WTC11 (cell line): ENCODE data around the gene RHOU. TPM values are rescaled to one million over a fixed set of nuclear protein-coding genes. Genes with fewer than 3 reads are reported as not detected.

Experiments used
- ATAC-seq: fragments of 200-7000 bp; cut with Tn5 transposase; 2 replicates; pipeline ENCODE4 v1.10.0; 2021; ENCODE audit warnings: mild to moderate bottlenecking, moderate library complexity
- CTCF ChIA-PET: fragments of 300-600 bp; sonication (Branson Sonifier 250); formaldehyde crosslinking; loops from one replicate; lab custom pipeline; 2021; ENCODE audit warnings: antibody characterized with exemption; lab: Charles Lee
- POLR2A ChIA-PET: fragments of 350-600 bp; sonication (Branson Sonifier 250); formaldehyde crosslinking; loops from one replicate; lab custom pipeline; 2021; ENCODE audit warnings: antibody characterized with exemption; lab: Charles Lee
- DNase-seq: peaks from one replicate; pipeline ENCODE4 v3.0.0; 2021; ENCODE audit warnings: low spot score
- H3K27ac Mint-ChIP-seq: 2 replicates; pipeline ENCODE4 v1.8.0; 2021; ENCODE audit warnings: mixed read lengths
- H3K27me3 Mint-ChIP-seq: 2 replicates; pipeline ENCODE4 v1.8.0; 2021; ENCODE audit warnings: low read depth, mild to moderate bottlenecking, moderate library complexity, mixed read lengths
- H3K36me3 Mint-ChIP-seq: 2 replicates; pipeline ENCODE4 v1.8.0; 2021; ENCODE audit warnings: mixed read lengths
- H3K4me1 Mint-ChIP-seq: 2 replicates; pipeline ENCODE4 v1.8.0; 2022; ENCODE audit warnings: mixed read lengths
- H3K4me3 Mint-ChIP-seq: 2 replicates; pipeline ENCODE4 v1.8.0; 2021; ENCODE audit warnings: mild to moderate bottlenecking, moderate library complexity, mixed read lengths
- H3K9me3 Mint-ChIP-seq: 2 replicates; pipeline ENCODE4 v1.8.0; 2021; ENCODE audit warnings: mixed read lengths
- ATF1 ChIP-seq: sonication (generic); formaldehyde crosslinking; IDR thresholded peaks from 2 replicates; pipeline ENCODE4 v1.8.1; 2023; ENCODE audit warnings: mild to moderate bottlenecking, moderate library complexity, missing genetic modification reagents
- CREB1 ChIP-seq: sonication (generic); formaldehyde crosslinking; IDR thresholded peaks from 2 replicates; pipeline ENCODE4 v1.8.0; 2023; ENCODE audit warnings: mild to moderate bottlenecking, missing genetic modification reagents
- FOXP1 ChIP-seq: sonication (generic); formaldehyde crosslinking; IDR thresholded peaks from 2 replicates; pipeline ENCODE4 v1.8.0; 2022; ENCODE audit warnings: missing genetic modification reagents, mild to moderate bottlenecking, moderate library complexity, borderline replicate concordance
- JAZF1 ChIP-seq: fragments of 250-450 bp; sonication (Bioruptor Pico); IDR thresholded peaks from 2 replicates; pipeline ENCODE4 v1.9.0; 2021; ENCODE audit warnings: moderate library complexity, mild to moderate bottlenecking, inconsistent platforms
- NFYB ChIP-seq: sonication (generic); formaldehyde crosslinking; conservative IDR thresholded peaks from 2 replicates; pipeline ENCODE4 v1.8.0; 2022; ENCODE audit warnings: low read depth, missing genetic modification reagents
- PRRX2 ChIP-seq: fragments of 250-450 bp; sonication (Bioruptor Pico); IDR thresholded peaks from 2 replicates; pipeline ENCODE4 v1.8.0; 2021; ENCODE audit warnings: mild to moderate bottlenecking
- TCF7 ChIP-seq: sonication (generic); formaldehyde crosslinking; IDR thresholded peaks from 2 replicates; pipeline ENCODE4 v1.8.0; 2022; ENCODE audit warnings: mild to moderate bottlenecking, low read depth, missing genetic modification reagents, moderate library complexity
- TEAD4 ChIP-seq: sonication (generic); formaldehyde crosslinking; IDR thresholded peaks from 2 replicates; pipeline ENCODE4 v1.8.0; 2022; ENCODE audit warnings: mild to moderate bottlenecking, missing genetic modification reagents
- ZNF121 ChIP-seq: sonication (generic); formaldehyde crosslinking; IDR thresholded peaks from 2 replicates; pipeline ENCODE4 v1.8.0; 2023; ENCODE audit warnings: missing genetic modification reagents
- ZNF138 ChIP-seq: sonication (generic); formaldehyde crosslinking; conservative IDR thresholded peaks from 2 replicates; pipeline ENCODE4 v1.8.1; 2022; ENCODE audit warnings: mild to moderate bottlenecking, moderate library complexity, missing genetic modification reagents
- ZNF232 ChIP-seq: sonication (generic); formaldehyde crosslinking; IDR thresholded peaks from 2 replicates; pipeline ENCODE4 v1.8.0; 2022; ENCODE audit warnings: mild to moderate bottlenecking, missing genetic modification reagents
- ZNF416 ChIP-seq: fragments of 250-450 bp; sonication (Bioruptor Pico); IDR thresholded peaks from 2 replicates; pipeline ENCODE4 v1.9.0; 2021; ENCODE audit warnings: mild to moderate bottlenecking, inconsistent platforms
- total RNA-seq: library from RNA; stranded (reverse); gene quantifications from 3 replicates; pipeline ENCODE4 v1.2.3, GENCODE V29; 2021
- TF ChIP-seq, protein P1 (sequence below): sonication (generic); formaldehyde crosslinking; IDR thresholded peaks from 2 replicates; pipeline ENCODE4 v1.8.1; 2023; ENCODE audit warnings: mild to moderate bottlenecking, missing genetic modification reagents, borderline replicate concordance
- TF ChIP-seq, protein P2 (sequence below): fragments of 250-450 bp; sonication (Bioruptor Pico); IDR thresholded peaks from 2 replicates; pipeline ENCODE4 v1.9.0; 2021; ENCODE audit warnings: mild to moderate bottlenecking
- TF ChIP-seq, protein P3 (sequence below): sonication (generic); formaldehyde crosslinking; IDR thresholded peaks from 2 replicates; pipeline ENCODE4 v1.8.0; 2023; ENCODE audit warnings: mild to moderate bottlenecking, missing genetic modification reagents
- TF ChIP-seq, protein P4 (sequence below): fragments of 250-450 bp; sonication (Bioruptor Pico); IDR thresholded peaks from 2 replicates; pipeline ENCODE4 v1.8.0; 2021; ENCODE audit warnings: mild to moderate bottlenecking
- TF ChIP-seq, protein P5 (sequence below): sonication (generic); formaldehyde crosslinking; IDR thresholded peaks from 2 replicates; pipeline ENCODE4 v1.8.0; 2022; ENCODE audit warnings: mild to moderate bottlenecking, missing genetic modification reagents
- TF ChIP-seq, protein P6 (sequence below): fragments of 250-450 bp; sonication (Bioruptor Pico); IDR thresholded peaks from 2 replicates; pipeline ENCODE4 v1.9.0; 2021; ENCODE audit warnings: moderate library complexity, mild to moderate bottlenecking, inconsistent platforms, borderline replicate concordance
- TF ChIP-seq, protein P7 (sequence below): sonication (generic); formaldehyde crosslinking; conservative IDR thresholded peaks from 2 replicates; pipeline ENCODE4 v1.8.1; 2023; ENCODE audit warnings: mild to moderate bottlenecking, low read depth, missing genetic modification reagents, moderate library complexity
- TF ChIP-seq, protein P8 (sequence below): fragments of 250-450 bp; sonication (Bioruptor Pico); conservative IDR thresholded peaks from 2 replicates; pipeline ENCODE4 v1.9.0; 2021; ENCODE audit warnings: mild to moderate bottlenecking

Gene RHOU
- total RNA-seq, 1 experiment from 2014 or later = 6.0 TPM

DNA sequence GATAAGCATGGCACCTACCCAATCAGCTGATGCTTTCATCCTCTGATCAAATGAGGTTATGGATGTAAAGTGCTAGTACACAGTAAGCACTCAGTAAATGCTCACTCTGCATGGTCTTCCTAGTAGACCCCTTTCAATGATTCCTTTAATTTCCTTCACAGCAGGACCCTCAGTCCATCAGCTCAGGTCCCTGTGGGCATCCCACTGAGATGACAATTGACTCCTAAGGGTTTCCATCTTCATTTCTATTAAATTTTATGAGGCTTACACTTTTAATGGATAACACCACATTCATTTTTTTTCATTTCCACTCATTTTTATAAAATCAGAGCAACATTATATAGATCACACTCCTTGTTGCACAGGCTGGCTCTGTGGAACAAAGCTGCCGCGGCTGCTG, 12.8 kb downstream of the RHOU start:
- DNase-seq = no peak
- Mint-ChIP-seq H3K9me3 (no peaks in the 10 kb centered on the region), H3K36me3 (peaks cover 14% of the 10 kb centered on the region), H3K27me3 (no peaks in the 10 kb centered on the region), H3K4me3 (no peak overlapping the region), H3K4me1 (peaks cover 6% of the 10 kb centered on the region; the same call in 1 of the 2 replicates), H3K27ac (no peak overlapping the region)
- POLR2A ChIA-PET = no interaction called here
- CTCF ChIA-PET = interaction anchor here (1.2 kb wide), 1 partner anchor 12 kb away, joined by 3 read pairs; the partner anchor contains the start of gene RHOU
- no peak for ATAC-seq
- TF ChIP-seq, protein P1, sequence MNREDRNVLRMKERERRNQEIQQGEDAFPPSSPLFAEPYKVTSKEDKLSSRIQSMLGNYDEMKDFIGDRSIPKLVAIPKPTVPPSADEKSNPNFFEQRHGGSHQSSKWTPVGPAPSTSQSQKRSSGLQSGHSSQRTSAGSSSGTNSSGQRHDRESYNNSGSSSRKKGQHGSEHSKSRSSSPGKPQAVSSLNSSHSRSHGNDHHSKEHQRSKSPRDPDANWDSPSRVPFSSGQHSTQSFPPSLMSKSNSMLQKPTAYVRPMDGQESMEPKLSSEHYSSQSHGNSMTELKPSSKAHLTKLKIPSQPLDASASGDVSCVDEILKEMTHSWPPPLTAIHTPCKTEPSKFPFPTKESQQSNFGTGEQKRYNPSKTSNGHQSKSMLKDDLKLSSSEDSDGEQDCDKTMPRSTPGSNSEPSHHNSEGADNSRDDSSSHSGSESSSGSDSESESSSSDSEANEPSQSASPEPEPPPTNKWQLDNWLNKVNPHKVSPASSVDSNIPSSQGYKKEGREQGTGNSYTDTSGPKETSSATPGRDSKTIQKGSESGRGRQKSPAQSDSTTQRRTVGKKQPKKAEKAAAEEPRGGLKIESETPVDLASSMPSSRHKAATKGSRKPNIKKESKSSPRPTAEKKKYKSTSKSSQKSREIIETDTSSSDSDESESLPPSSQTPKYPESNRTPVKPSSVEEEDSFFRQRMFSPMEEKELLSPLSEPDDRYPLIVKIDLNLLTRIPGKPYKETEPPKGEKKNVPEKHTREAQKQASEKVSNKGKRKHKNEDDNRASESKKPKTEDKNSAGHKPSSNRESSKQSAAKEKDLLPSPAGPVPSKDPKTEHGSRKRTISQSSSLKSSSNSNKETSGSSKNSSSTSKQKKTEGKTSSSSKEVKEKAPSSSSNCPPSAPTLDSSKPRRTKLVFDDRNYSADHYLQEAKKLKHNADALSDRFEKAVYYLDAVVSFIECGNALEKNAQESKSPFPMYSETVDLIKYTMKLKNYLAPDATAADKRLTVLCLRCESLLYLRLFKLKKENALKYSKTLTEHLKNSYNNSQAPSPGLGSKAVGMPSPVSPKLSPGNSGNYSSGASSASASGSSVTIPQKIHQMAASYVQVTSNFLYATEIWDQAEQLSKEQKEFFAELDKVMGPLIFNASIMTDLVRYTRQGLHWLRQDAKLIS = no peak
- TF ChIP-seq ZNF121 (no peak), ZNF416 (CRISPR knock-in tag) (no peak), ZNF138 (CRISPR knock-in tag) (no peak), PRRX2 (CRISPR knock-in tag) (no peak), ATF1 (CRISPR knock-in tag) (no peak), JAZF1 (CRISPR knock-in tag) (no peak), NFYB (CRISPR knock-in tag) (no peak), ZNF232 (no peak), TCF7 (CRISPR knock-in tag) (no peak)
- TF ChIP-seq, protein P2, sequence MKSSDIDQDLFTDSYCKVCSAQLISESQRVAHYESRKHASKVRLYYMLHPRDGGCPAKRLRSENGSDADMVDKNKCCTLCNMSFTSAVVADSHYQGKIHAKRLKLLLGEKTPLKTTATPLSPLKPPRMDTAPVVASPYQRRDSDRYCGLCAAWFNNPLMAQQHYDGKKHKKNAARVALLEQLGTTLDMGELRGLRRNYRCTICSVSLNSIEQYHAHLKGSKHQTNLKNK = no peak
- TF ChIP-seq, protein P3, sequence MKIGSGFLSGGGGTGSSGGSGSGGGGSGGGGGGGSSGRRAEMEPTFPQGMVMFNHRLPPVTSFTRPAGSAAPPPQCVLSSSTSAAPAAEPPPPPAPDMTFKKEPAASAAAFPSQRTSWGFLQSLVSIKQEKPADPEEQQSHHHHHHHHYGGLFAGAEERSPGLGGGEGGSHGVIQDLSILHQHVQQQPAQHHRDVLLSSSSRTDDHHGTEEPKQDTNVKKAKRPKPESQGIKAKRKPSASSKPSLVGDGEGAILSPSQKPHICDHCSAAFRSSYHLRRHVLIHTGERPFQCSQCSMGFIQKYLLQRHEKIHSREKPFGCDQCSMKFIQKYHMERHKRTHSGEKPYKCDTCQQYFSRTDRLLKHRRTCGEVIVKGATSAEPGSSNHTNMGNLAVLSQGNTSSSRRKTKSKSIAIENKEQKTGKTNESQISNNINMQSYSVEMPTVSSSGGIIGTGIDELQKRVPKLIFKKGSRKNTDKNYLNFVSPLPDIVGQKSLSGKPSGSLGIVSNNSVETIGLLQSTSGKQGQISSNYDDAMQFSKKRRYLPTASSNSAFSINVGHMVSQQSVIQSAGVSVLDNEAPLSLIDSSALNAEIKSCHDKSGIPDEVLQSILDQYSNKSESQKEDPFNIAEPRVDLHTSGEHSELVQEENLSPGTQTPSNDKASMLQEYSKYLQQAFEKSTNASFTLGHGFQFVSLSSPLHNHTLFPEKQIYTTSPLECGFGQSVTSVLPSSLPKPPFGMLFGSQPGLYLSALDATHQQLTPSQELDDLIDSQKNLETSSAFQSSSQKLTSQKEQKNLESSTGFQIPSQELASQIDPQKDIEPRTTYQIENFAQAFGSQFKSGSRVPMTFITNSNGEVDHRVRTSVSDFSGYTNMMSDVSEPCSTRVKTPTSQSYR (CRISPR knock-in tag) = no peak
- TF ChIP-seq, protein P4, sequence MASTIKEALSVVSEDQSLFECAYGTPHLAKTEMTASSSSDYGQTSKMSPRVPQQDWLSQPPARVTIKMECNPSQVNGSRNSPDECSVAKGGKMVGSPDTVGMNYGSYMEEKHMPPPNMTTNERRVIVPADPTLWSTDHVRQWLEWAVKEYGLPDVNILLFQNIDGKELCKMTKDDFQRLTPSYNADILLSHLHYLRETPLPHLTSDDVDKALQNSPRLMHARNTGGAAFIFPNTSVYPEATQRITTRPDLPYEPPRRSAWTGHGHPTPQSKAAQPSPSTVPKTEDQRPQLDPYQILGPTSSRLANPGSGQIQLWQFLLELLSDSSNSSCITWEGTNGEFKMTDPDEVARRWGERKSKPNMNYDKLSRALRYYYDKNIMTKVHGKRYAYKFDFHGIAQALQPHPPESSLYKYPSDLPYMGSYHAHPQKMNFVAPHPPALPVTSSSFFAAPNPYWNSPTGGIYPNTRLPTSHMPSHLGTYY = no peak
- TF ChIP-seq, protein P5, sequence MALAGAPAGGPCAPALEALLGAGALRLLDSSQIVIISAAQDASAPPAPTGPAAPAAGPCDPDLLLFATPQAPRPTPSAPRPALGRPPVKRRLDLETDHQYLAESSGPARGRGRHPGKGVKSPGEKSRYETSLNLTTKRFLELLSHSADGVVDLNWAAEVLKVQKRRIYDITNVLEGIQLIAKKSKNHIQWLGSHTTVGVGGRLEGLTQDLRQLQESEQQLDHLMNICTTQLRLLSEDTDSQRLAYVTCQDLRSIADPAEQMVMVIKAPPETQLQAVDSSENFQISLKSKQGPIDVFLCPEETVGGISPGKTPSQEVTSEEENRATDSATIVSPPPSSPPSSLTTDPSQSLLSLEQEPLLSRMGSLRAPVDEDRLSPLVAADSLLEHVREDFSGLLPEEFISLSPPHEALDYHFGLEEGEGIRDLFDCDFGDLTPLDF (CRISPR knock-in tag) = no peak
- TF ChIP-seq, protein P6, sequence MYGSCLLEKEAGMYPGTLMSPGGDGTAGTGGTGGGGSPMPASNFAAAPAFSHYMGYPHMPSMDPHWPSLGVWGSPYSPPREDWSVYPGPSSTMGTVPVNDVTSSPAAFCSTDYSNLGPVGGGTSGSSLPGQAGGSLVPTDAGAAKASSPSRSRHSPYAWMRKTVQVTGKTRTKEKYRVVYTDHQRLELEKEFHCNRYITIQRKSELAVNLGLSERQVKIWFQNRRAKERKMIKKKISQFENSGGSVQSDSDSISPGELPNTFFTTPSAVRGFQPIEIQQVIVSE (CRISPR knock-in tag) = no peak

DNA sequence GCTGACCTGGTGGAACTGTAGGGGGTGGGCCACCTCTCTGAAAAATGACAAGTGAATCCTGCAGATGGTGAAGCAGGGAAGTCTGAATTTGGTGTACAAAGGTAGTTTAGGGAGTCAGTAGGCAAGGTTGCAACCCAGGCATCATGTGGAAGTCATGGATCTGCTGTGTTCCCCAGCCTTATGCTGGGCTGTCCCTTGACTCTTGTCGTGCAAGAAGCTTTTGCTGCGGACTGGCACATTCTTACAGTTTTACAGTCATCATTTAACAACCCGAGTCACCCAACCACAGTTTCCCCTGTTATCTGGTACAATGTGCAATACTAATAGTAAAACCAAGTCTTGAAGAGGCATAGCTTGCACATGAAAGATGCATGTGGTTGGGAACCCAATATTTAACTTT, 13.2 kb downstream of the RHOU start:
- ATAC-seq = no peak
- Mint-ChIP-seq H3K9me3 (no peaks in the 10 kb centered on the region), H3K27ac (no peak overlapping the region), H3K4me1 (peaks cover 7% of the 10 kb centered on the region), H3K4me3 (no peak overlapping the region), H3K36me3 (peaks cover 11% of the 10 kb centered on the region), H3K27me3 (no peaks in the 10 kb centered on the region)
- CTCF ChIA-PET = interaction anchor here (1.2 kb wide), 1 partner anchor 12 kb away, joined by 3 read pairs; the partner anchor contains the start of gene RHOU
- DNase-seq = no peak
- POLR2A ChIA-PET = no interaction called here
- no peak for TF ChIP-seq FOXP1 (CRISPR knock-in tag)
- no peak for TF ChIP-seq TEAD4
- TF ChIP-seq, protein P7, sequence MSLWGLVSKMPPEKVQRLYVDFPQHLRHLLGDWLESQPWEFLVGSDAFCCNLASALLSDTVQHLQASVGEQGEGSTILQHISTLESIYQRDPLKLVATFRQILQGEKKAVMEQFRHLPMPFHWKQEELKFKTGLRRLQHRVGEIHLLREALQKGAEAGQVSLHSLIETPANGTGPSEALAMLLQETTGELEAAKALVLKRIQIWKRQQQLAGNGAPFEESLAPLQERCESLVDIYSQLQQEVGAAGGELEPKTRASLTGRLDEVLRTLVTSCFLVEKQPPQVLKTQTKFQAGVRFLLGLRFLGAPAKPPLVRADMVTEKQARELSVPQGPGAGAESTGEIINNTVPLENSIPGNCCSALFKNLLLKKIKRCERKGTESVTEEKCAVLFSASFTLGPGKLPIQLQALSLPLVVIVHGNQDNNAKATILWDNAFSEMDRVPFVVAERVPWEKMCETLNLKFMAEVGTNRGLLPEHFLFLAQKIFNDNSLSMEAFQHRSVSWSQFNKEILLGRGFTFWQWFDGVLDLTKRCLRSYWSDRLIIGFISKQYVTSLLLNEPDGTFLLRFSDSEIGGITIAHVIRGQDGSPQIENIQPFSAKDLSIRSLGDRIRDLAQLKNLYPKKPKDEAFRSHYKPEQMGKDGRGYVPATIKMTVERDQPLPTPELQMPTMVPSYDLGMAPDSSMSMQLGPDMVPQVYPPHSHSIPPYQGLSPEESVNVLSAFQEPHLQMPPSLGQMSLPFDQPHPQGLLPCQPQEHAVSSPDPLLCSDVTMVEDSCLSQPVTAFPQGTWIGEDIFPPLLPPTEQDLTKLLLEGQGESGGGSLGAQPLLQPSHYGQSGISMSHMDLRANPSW (CRISPR knock-in tag) = no peak
- no peak for TF ChIP-seq CREB1
- TF ChIP-seq ZNF138 (CRISPR knock-in tag) = no peak
- TF ChIP-seq, protein P8, sequence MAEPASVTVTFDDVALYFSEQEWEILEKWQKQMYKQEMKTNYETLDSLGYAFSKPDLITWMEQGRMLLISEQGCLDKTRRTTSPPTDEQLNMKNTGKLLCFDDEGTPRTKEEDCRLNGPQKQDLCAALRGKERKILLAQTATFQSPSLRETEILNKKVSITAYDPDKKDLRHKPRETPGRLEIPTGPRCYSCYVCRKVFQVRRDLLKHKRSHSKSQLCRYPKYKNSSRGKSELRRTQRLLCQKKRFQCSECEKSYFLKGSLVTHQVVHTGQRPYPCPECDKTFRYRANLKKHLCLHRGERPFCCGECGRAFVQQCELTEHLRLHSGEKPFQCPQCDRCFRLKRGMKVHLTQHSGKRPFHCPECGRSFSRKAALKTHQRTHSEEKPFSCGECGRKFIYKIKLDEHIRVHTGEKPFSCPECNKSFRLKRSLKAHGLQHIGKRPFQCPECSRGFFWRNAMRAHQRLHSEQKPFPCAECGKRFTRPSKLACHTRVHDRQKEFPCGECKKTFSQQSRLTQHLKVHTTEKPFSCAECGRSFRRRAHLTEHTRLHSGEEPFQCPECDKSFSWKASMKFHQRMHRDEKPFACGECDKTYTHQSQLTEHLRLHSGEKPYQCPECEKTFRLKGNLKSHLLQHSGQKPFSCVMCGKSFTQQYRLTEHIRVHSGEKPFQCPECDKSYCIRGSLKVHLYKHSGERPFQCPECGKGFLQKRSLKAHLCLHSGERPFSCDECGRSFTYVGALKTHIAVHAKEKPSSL (CRISPR knock-in tag) = no peak
- TF ChIP-seq, protein P2 = no peak
